ENCODE measurements around the gene CA4. TPM values are rescaled to one million over a fixed set of nuclear protein-coding genes. Genes with fewer than 3 reads are reported as not detected.
A peak's percentile ranks its signal among the peaks of the same experiment; 100 is the strongest.

The CA4 gene
- total and polyA plus RNA-seq, 9 of the 15 experiments (the other 6 are each of a cell fraction or from before 2014, with no cell fraction given) = 0.13 TPM; not detected in 7

GRCh38 chr17:60163108-60163784 lies 13.5 kb downstream of the CA4 start (continued):
- TF ChIP-seq ZNF41 (CRISPR knock-in tag; conservative IDR thresholded peaks at IDR 0.05) (no peak), FOSL1 (tag; conservative IDR thresholded peaks at IDR 0.05) (no peak), BCLAF1 (IDR thresholded peaks at IDR 0.05; ENCODE audit: borderline replicate concordance in 1 of 2, control insufficient read depth in 1 of 2, low read depth in 2 of 2, low read length in 1 of 2) (no peak), ZBTB33 (CRISPR knock-in tag; IDR thresholded peaks at IDR 0.05) (no peak), FIP1L1 (IDR thresholded peaks at IDR 0.05; ENCODE audit: low read depth, low read length, poor library complexity, severe bottlenecking) (no peak), SNIP1 (IDR thresholded peaks at IDR 0.05; ENCODE audit: low read depth) (no peak), MTA2 (IDR thresholded peaks at IDR 0.05; ENCODE audit: low read depth) (no peak), TEAD1 (CRISPR knock-in tag; IDR thresholded peaks at IDR 0.05) (no peak), PRDM10 (IDR thresholded peaks at IDR 0.05; ENCODE audit: partially characterized antibody) (peak; percentile 48), DIDO1 (tag; IDR thresholded peaks at IDR 0.05; ENCODE audit: low read depth) (no peak), ZNF384 (IDR thresholded peaks at IDR 0.05; ENCODE audit: low read depth, low read length) (no peak), BRD4 (IDR thresholded peaks at IDR 0.05) (no peak), EWSR1 (IDR thresholded peaks at IDR 0.05; ENCODE audit: borderline replicate concordance, low read depth, partially characterized antibody) (peak; percentile 68), BACH1 (tag; IDR thresholded peaks at IDR 0.05) (0 out of 2 replicates have a peak, but pooled peaks have one; percentile 25), HNRNPUL1 (IDR thresholded peaks at IDR 0.05; ENCODE audit: low read length) (no peak), CBX8 (IDR thresholded peaks at IDR 0.05; ENCODE audit: borderline replicate concordance, extremely low read depth, low read depth, low read length, poor library complexity, severe bottlenecking) (no peak), IRF2 (CRISPR knock-in tag; IDR thresholded peaks at IDR 0.05) (no peak), ZBTB7A (IDR thresholded peaks at IDR 0.05; ENCODE audit: borderline replicate concordance, control insufficient read depth, low read depth, low read length) (peak; percentile 77; the same call in 1 of the 2 replicates), ZNF717 (CRISPR knock-in tag; IDR thresholded peaks at IDR 0.05) (no peak)
